Ovary (tissue), 9 donors: ENCODE measurements around the gene SLC25A4. TPM values are rescaled to one million over a fixed set of nuclear protein-coding genes. Genes with fewer than 3 reads are reported as not detected.

Source experiments
- DNase-seq, 5 donors: peaks; one replicate each; pipeline ENCODE4 v3.0.0-alpha.2; 2019 to 2020
- H3K27ac ChIP-seq, 2 donors: fragments of 200-600 bp; one replicate each; pipeline versions ENCODE4 v1.5.1 to v1.8.0; 2019 to 2022
- H3K27me3 ChIP-seq: fragments of 200-600 bp; one replicate; pipeline ENCODE4 v1.8.0; 2022
- H3K36me3 ChIP-seq: fragments of 200-600 bp; sonication (generic); one replicate; pipeline ENCODE4 v1.5.1; 2019
- H3K4me1 ChIP-seq: one replicate; pipeline ENCODE4 v1.8.1; 2013; ENCODE audit warnings: mild to moderate bottlenecking, moderate library complexity; ENCODE audit not compliant: insufficient read depth
- H3K4me3 ChIP-seq: fragments of 200-600 bp; sonication (generic); one replicate; pipeline ENCODE4 v1.5.1; 2017
- H3K9me3 ChIP-seq, 2 donors: fragments of 200-600 bp in 1 of 2; sonication (generic) in 1 of 2; one replicate each; pipeline versions ENCODE4 v1.5.1 to v1.8.1; 2013 to 2019; ENCODE audit warnings: mild to moderate bottlenecking in 1 of 2, moderate library complexity in 1 of 2
- EP300 ChIP-seq: sonication (generic); formaldehyde crosslinking; IDR thresholded peaks from one replicate; pipeline ENCODE4 v1.6.1; 2017; ENCODE audit warnings: antibody characterized with exemption
- POLR2A ChIP-seq: fragments of 450-650 bp; IDR thresholded peaks from one replicate; pipeline ENCODE4 v1.6.1; 2017; ENCODE audit warnings: antibody characterized with exemption, mild to moderate bottlenecking, moderate library complexity
- WGBS, 3 donors: extraction: QIAGEN DNeasy Blood & Tissue Kit in 1 of 3; methylation state at CpG; one replicate each; pipeline versions ENCODE4 v1.1.5 to v1.1.7; 2013 to 2017; 5-methylcytosine and 5-hydroxymethylcytosine counted together
- intact Hi-C, 4 donors: fragments of 100-400 bp; cut with DNase I; formaldehyde crosslinking; loops; one replicate each; pipeline versions ENCODE4 v1.11.0 to v1.15.1; 2022 to 2023
- polyA plus RNA-seq, 2 donors: library from polyadenylated mRNA; stranded (reverse); fragments of 200-250 nt in 1 of 2; fragments of 350-450 nt in 1 of 2; fragmentation: Illumina TruSeq in 1 of 2; extraction: RNeasy Lipid Tissue Mini Kit (QIAGEN cat#74804) in 1 of 2; gene quantifications; one replicate each; pipeline ENCODE4 v1.2.3, GENCODE V29; 2013 to 2014
- total RNA-seq, 7 donors: library from RNA; depleted of rRNA in 2 of 7; stranded (reverse); fragments of >200 nt in 2 of 7; fragmentation: NEBNext Ultra II Directional in 3 of 7; extraction: Animal tissue kit (Norgen Biotek cat#: 25700) in 3 of 7; gene quantifications; one replicate each; pipeline versions ENCODE4 v1.1.0 to v1.2.4, GENCODE V29; 2016 to 2023
- TF ChIP-seq, protein P1 (sequence below), 3 donors: fragments of 450-650 bp in 2 of 3; fragments of 200-600 bp in 1 of 3; IDR thresholded peaks; one replicate each; pipeline versions ENCODE4 v1.5.1 to v1.8.0; 2016 to 2022; ENCODE audit warnings: antibody characterized with exemption in 3 of 3, mild to moderate bottlenecking in 1 of 3
- donor health status: DM: no; HTN: no; CAD: no; lungs with moderate emphysema.
- donor health status: DM: no; HTN: no; CAD: no.
- donor health status: Bipolar disorder and iron deficiency.
- donor health status: DM: yes; HTN: yes; CAD: no.
- donor health status: DM: no; HTN: no; CAD: no.
- donor health status: DM: yes; HTN: yes; CAD: no.

Gene SLC25A4
- total and polyA plus RNA-seq, 9 donors = 18.8 to 35.6 (median 23.2) TPM

DNA sequence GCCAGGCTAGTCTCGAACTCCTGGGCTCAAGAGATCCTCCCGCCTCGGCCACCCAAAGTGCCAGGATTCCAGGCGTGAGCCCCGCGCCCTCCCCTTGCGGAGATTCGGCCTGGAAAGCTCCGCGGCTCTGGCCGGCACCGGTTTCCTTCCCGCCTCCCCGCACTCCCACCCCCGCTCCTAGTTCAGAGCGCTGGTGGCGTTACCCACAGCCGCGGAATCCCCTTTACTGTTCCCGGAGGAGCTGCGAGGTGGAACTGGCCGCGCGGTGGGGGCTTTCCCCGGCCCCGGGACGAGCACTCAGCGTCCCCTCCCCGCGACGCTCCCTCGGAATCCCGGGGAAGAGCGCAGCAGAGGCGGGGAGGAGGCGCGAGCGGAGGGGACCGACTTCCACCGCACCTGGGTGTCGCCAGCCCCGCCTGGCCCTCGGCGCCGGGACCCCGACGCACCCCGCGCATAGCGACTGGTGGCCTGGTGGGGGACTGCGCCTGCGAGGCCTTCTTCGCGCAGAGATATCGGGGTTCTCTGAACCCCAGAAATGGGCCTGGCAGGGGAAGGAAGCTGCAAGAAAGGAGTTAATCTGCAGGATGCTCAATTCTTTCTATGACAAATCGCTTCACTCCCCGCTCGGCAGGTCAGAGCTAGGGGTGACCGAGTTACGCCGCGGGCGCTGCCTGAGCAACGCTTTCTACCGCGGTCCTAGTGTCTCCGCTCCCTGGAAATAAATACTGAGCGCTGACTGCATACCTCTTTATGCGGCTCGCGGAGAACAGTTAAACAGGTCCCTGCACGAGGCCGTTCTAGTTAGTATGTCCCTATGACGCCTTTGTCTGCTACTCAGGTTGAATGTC, 14.6 kb upstream of the SLC25A4 start:
- H3K36me3 ChIP-seq = no peaks in the 10 kb centered on the region
- intact Hi-C loops = no loop called here
- peak overlapping the region; percentile 69 to 90 for H3K27ac ChIP-seq
- no peaks in the 10 kb centered on the region for H3K27me3 ChIP-seq
- TF ChIP-seq POLR2A (peak; percentile 7), EP300 (no peak)
- TF ChIP-seq, protein P1, sequence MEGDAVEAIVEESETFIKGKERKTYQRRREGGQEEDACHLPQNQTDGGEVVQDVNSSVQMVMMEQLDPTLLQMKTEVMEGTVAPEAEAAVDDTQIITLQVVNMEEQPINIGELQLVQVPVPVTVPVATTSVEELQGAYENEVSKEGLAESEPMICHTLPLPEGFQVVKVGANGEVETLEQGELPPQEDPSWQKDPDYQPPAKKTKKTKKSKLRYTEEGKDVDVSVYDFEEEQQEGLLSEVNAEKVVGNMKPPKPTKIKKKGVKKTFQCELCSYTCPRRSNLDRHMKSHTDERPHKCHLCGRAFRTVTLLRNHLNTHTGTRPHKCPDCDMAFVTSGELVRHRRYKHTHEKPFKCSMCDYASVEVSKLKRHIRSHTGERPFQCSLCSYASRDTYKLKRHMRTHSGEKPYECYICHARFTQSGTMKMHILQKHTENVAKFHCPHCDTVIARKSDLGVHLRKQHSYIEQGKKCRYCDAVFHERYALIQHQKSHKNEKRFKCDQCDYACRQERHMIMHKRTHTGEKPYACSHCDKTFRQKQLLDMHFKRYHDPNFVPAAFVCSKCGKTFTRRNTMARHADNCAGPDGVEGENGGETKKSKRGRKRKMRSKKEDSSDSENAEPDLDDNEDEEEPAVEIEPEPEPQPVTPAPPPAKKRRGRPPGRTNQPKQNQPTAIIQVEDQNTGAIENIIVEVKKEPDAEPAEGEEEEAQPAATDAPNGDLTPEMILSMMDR (IDR thresholded peaks at IDR 0.05) = peak in 1 of 3 donors; percentile 43
- WGBS, 3 donors = 1 to 2% (median 2%) methylated on average over 53 to 74 of the region's 74 CpGs
- no peaks in the 10 kb centered on the region for H3K9me3 ChIP-seq
- DNase-seq = peak; percentile 59 to 71 (median 64)
- H3K4me3 ChIP-seq = peak overlapping the region; percentile 76
- H3K4me1 ChIP-seq = no peaks in the 10 kb centered on the region

DNA sequence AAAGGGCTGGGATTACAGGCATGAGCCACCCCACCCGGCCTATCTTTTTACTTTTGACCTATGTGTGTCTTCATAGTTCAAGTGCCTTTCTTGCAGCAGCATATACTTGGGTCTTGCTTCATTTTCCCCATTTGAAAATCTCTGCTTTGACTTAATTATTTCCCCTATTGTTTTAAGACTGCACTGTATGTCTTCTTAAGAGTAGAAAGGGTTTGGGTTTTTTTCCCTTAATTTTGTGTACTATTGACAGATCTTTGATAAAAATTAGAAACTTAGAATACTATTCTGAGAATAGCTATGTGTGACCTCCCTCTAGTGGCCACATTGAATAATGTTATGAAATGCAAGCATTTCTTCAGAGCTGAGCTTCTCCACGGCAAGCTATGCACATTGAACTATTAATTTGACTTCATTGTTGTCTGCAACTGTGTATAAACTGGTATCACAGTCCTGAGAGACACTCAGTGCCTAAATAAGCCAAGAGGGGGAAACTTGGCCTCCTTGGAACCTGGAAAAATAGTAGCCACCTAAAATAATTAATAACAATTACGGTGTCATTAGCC, 8.7 kb upstream of the SLC25A4 start:
- 32 to 37% (median 34%) methylated on average over 3 of the region's 3 CpGs for WGBS, 3 donors
- no peak overlapping the region for H3K4me3 ChIP-seq
- TF ChIP-seq, protein P1 (IDR thresholded peaks at IDR 0.05) = peak; percentile 75 to 86 (median 80)
- no peak for TF ChIP-seq EP300
- H3K4me1 ChIP-seq = peaks cover 4% of the 10 kb centered on the region
- no peaks in the 10 kb centered on the region for H3K36me3 ChIP-seq
- no peaks in the 10 kb centered on the region for H3K27me3 ChIP-seq
- no peaks in the 10 kb centered on the region for H3K9me3 ChIP-seq
- DNase-seq = no peak
- intact Hi-C loops = loop anchor here in 1 of 4 donors (5.0 kb wide), 2 partner anchors 37 to 92 kb away; no protein-coding TSS in a partner anchor
- no peak overlapping the region for H3K27ac ChIP-seq

DNA sequence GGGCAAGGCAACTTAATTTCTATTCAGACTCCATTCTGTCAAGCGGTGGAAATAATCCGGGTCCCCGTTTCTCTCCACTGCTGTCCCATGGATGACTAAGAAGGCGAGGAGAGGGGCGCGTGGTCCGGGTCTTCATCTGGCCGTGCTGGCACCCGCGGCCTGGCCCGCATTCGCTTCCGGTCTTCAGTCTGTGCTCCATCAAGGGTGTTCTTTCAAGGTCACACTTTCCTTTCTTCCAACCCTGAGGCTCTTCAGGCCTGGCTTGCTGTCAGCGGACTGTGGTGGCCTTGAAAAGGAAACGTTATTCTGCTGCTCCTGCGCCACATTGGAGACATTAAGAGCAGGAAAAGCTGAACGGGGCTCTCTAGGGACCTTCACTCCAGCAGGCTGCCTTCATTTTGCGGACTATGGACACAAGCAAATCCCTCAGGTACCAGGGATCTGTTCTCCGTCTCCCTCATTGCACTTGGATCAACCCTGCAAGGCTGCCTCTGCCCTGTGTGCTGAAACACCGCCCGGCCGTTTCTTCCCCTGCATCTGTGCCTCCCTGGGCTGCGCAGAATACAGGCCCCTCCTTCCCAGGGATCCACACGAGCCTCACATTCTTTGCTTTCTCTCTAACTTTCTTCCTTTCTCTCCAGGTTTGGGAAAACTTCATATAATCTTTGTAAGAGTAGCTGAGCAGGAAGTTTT, 5.7 kb upstream of the SLC25A4 start:
- no peaks in the 10 kb centered on the region for H3K9me3 ChIP-seq
- no peaks in the 10 kb centered on the region for H3K36me3 ChIP-seq
- peaks cover 5% of the 10 kb centered on the region for H3K4me1 ChIP-seq
- intact Hi-C loops = no loop called here
- peak; percentile 72 to 83 (median 74) for DNase-seq
- H3K27me3 ChIP-seq = no peaks in the 10 kb centered on the region
- 6 to 26% (median 11%) methylated on average over 24 of the region's 24 CpGs for WGBS, 3 donors
- TF ChIP-seq EP300 (no peak), POLR2A (no peak)
- TF ChIP-seq, protein P1 (IDR thresholded peaks at IDR 0.05) = no peak
- H3K4me3 ChIP-seq = peak overlapping the region; percentile 9
- peak overlapping the region; percentile 23 to 85 for H3K27ac ChIP-seq

DNA sequence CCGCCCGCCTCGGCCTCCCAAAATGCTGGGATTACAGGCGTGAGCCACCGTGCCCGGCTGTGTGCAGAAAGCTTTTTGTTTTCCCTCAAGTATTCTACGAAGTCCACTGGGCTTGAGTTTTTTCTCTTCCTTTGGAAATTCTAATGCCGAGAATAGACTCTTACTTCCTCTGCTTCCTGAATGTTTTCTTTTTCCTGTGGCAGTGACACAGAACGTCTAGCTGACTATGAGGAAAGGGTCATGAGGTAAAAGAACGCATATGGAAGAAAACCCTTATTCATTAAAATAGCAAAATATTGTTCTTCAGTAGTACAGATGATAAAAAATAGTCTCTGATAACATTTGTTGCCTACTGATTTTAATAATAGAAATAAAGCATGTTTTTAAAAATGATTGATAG, 4.9 kb upstream of the SLC25A4 start:
- no peaks in the 10 kb centered on the region for H3K36me3 ChIP-seq
- H3K9me3 ChIP-seq = no peaks in the 10 kb centered on the region
- no peak overlapping the region for H3K4me3 ChIP-seq
- WGBS, 3 donors = 51 to 66% (median 56%) methylated on average over 10 of the region's 10 CpGs
- H3K4me1 ChIP-seq = peaks cover 5% of the 10 kb centered on the region
- DNase-seq = no peak
- intact Hi-C loops = no loop called here
- peak overlapping the region in 1 of 2 donors; percentile 85 for H3K27ac ChIP-seq
- no peaks in the 10 kb centered on the region for H3K27me3 ChIP-seq
- no peak for TF ChIP-seq EP300
- TF ChIP-seq POLR2A = no peak
- TF ChIP-seq, protein P1 (IDR thresholded peaks at IDR 0.05) = no peak
